GM19043 (cell line): ENCODE measurements around the gene EXT2.

ENCODE experiments used
- ATAC-seq: cut with Tn5 transposase; IDR thresholded peaks from one replicate; pipeline ENCODE4 v1.9.1; 2021; ENCODE audit warnings: low read depth; ENCODE audit not compliant: unreplicated experiment

Gene EXT2

DNA sequence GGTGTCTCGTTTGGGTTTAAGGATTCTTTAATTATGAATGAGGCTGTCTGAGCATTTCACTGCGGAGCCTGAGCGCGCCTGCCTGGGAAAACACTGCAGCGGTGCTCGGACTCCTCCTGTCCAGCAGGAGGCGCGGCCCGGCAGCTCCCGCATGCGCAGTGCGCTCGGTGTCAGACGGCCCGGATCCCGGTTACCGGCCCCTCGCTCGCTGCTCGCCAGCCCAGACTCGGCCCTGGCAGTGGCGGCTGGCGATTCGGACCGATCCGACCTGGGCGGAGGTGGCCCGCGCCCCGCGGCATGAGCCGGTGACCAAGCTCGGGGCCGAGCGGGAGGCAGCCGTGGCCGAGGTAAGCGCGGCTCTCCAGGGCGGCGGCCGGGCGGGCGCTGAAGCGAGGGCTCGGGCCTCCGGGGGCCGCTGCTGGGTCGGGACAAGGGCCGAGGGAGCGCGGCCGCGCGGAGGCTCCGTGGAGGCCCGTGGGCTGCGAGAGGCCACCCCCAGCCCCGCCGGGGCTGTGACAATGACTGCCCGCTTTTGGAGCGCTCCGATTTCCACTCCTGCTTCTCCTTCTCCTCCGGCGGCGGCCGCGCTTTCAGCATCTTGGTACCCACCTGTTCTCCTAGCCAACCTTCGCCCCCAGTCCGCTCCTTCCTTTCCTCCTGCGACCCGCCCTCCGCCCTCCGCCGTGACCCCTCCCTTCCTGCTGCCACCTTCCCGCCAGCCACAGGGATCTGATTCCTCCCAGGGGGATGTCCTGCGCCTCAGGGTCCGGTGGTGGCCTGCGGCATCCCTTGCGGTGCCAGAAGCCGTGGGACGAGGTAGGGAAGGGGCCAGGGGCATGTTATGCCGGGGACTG lies at the start of gene EXT2:
Gene EXT2, plus strand, starts transcription at position 173 of the 854 bp plus-strand sequence. CDS start 12,035 bp downstream, outside the sequence.
- ATAC-seq = peak; percentile 94

DNA sequence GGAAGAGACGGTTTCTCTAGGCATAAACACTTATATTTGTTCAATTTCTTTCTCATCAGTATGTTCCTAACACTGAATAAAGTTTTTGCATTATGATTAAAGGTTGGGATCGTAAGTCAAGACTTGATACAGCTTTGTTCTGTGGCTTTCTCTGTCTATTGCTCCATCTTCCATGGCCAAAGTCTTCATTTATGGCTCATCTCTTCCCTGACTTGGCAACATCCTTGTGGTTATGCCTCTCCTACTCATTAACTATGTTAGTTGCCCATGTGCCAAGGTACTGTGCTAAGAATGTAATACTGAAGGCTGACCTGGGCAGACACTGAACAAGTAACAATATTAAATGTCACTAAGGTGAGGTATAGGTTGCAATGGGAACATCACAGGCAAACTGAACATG lies 49.3 kb upstream of the EXT2 start:
- ATAC-seq = no peak

DNA sequence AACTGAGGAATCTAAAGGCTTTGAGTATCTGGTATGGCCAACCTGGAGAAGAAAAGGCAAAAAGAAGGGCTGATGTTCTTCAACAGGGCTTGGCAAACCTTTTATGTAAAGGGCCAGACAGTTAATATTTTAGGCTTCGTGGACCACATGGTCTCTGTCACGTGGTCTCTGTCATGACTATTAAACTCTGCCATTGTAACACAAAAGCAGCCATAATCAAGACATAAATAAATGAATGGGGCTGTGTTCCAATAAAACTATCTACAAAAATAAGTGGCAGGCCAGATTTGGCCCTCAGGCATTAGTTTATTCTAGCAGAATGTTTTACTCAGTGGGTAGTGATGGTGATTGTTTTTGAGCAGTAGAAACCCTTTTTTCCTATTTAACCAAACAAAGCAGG lies 48.2 kb upstream of the EXT2 start:
- ATAC-seq = no peak

DNA sequence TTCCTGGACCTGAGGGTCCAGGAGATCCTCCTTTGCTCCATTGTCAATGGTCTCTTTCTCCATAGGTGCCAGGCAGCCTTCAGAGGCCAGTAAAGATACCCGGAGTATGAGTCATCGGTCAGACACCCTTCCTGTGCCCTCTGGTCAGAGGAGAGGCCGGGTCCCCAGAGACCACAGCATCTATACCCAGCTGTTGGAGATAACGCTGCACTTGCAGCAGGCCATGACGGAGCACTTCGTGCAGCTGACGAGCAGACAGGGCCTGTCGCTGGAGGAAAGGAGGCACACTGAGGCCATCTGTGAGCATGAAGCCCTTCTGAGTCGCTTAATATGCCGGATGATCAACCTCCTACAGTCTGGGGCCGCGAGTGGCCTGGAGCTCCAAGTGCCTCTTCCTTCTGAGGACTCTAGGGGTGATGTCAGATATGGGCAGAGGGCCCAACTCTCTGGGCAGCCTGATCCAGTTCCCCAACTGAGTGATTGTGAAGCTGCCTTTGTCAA lies 47.5 kb upstream of the EXT2 start, which contains the start of gene ACCSL:
Gene ACCSL, plus strand, starts transcription at position 51 of the 501 bp plus-strand sequence. Its CDS starts 56 bp downstream, at position 107.
- ATAC-seq = no peak

DNA sequence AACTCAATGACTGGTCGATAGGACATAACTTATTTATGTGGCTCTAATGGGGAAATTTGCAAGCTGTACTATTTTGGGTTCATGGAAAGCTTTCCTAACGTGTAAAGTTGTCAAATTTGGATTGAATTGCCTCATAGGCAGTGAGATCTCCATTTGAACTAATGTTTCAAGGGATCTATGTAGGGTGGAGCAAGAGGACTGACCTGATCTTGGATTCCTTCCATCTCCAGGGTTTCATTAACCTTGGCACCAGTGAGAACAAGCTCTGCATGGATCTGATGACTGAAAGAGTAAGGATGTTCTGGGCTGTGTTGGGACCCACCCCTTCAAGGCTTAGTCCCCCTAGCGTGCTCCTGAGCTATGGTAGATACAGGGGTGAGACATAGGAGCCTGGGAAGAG lies 45.6 kb upstream of the EXT2 start:
- ATAC-seq = no peak

DNA sequence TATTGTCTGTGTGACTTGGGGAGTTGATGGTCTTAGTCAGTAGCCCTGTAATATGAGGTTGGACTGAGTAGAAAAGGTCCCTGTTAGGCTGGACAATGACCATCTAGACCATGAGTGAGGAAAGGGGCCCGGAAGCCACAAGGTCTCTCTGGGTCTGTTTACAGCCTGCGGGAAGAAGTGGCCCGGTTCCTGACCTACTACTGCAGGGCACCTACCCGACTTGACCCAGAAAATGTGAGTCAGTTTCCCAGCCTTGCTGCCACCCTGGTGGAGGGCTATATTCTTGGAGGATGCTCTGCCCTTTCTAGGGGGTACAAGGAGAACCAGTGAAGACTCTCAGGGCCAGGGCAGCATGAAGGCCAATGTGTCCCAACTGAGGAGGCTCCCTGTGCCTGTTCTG lies 44.3 kb upstream of the EXT2 start:
- ATAC-seq = no peak

DNA sequence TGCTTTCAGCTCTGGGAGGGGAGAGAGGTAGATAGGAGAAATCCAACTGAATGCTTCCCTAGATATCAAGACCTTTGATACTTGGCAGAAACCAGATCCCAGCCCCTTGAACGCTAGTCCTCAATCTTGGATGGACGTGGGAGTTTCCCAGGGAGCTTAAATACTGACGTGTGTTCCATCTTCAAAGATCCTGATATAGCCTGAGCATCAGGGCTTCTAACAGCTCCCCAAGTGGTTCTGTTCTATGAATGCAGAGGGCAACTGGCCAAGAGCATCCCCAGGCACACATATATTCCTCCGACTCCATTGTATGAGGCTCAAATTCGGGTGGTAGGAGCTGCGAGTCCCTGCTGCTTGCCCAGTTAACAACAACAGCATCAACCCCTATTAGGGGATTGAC lies 38.1 kb upstream of the EXT2 start:
- ATAC-seq = no peak

DNA sequence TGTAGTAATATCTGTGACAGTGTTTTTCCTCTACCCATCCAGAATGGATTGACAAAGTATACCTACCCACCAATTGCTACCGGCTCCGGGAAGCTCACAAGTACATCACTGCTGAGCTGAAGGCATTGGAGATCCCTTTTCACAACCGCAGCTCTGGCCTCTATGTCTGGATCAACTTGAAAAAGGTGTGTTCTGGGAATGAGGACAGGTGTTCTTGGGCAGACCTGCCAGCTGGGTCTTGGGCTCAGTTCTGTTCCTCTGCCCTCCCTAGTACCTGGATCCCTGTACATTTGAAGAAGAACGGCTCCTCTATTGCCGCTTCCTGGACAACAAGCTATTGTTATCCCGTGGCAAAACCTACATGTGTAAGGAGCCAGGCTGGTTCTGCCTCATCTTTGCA lies 37.2 kb upstream of the EXT2 start:
- ATAC-seq = no peak

DNA sequence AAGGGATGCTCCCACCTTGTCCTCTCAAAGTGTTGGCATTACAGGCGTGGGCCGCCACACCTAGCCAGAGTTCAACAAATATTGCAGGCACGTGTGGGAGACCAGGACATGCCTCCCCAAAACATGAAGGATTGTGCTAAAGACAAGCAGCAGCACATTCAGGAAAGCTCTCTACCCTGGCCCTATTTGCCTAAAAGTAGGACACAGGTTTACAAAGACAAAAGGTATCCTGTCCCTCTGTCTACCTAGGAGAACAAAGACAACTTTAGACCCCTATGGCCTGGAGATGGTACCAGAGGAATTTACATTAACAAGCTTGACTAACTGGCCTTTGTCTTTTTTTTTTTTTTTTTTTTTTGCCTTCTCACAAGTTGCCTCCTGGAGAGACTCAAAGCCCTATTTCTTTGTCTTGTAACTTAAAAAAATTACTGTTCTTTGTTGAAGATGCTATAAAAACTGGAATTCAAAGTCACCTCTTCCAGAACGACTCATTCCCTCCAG lies 30.3 kb upstream of the EXT2 start:
- ATAC-seq = no peak

DNA sequence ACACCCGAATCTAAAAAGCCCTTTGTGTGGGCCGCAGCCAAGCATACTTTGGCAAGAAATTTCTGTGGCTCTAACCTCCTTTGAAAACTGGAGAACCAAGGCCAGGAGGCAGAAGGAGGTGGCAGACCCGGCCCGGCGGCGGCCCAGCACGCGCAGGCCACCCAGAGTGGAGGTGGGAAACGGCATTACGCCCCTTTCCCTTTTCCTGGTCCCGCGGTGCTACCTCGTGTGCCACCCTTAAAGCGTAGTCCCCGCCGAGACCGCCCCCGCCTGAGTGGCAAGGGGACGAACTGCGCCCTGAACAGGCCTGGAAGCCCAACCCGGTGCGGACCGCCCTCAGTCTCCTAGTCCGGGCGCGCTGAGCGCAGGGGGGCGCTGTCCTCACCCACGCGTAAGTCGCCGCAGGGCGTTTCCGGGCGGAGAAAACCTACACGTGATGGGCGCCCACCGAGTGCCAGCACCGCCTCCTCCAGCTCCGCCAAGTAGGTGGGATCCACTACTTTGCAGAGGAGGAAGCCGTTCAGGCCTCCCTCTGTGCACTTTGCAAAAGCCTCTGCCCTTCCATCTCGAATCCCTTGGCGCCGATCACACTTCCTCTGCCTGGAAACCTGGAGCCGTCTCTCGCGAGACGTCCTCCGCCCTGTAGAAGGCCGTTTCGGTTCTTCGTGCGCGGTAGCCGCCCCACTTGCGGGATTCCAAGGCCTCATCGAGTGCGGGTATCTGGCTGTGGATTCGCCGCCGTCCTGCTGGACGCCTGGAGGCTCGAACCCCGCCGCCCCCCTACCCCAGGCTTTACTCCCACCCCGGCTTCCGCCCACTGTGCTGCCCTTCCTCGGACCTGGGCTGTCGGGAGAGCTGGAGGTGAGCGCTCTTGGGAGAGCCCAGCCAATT lies 29.4 kb upstream of the EXT2 start, which contains the start of gene ACCS:
Gene ACCS, plus strand, starts transcription at position 430 of the 891 bp plus-strand sequence. CDS start 1,358 bp downstream, outside the sequence.
- peak; percentile 96 for ATAC-seq

DNA sequence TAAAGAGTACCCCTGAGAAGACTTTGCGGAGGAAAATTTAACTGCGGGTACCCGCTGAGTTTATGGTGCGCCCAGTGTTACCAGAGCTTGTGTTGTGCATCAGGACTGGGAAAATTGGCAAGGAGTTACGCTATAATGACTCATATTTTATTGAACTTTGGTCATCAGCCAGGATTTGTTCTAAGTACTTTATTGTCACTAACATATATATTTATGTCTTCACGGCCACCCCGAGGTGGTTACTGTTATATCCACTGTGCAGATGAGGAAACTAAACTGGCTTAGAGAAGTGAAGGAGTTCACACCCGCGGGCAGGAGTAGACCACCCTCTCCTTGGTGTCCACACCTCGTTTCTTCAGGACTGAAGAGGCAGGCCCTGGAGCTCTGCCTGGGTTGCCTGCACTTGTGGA lies 28.7 kb upstream of the EXT2 start:
- ATAC-seq = no peak

DNA sequence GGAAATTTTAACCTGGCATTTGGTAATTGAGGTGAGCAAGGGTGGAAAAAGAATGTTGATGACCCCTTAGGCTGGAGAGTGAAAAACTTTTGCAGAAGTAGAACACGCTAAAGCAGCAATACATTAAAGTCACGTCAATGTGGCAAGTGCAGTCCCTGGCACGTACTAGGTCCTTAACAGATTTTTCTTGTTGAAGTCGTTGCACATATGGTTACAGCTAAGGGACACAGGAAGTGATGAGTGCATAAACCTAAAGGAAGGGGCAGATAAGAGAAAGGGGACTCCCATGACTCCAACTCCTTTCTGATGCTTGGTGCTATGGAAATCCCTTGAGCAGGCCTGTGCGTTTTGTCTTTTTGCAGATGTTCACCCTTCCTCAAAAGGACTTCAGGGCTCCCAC lies 28.2 kb upstream of the EXT2 start:
- ATAC-seq = no peak

DNA sequence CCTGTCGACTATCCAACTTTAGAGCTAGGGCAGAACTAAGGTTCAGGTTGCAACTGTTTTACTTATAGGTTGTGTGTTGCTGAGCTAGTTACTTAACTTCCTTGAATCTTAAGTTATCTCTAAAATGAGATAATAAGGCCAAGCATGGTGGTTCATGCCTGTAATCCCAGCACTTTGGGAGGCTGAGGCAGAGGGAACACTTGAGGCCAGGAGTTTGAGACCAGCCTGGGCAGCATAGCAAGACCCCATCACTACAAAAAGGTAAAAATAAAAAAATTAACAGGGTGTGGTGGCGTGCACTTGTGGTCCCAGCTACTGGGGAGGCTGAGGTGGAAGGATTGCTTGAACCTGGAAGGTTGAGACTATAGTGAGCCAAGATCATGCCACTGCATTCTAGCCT lies 27.3 kb upstream of the EXT2 start:
- ATAC-seq = no peak

DNA sequence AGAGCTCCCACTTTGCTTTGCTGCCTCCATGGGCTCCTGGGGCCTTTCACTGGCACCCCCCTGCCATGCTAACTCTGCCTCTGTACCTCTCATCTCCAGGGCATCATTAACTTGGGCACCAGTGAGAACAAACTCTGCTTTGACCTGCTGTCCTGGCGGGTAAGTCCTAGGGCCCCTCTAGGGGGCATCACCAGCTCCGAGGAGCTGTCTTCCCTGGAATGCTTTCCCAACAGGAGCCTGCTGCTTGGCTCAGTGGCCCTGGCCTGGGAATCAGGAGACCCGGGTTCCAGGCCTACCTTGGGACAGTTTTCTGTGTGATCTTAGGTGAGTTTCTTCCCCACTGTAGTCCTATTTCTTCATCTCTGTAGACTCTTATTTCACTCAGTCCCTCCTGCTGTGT lies 24.3 kb upstream of the EXT2 start:
- ATAC-seq = no peak

DNA sequence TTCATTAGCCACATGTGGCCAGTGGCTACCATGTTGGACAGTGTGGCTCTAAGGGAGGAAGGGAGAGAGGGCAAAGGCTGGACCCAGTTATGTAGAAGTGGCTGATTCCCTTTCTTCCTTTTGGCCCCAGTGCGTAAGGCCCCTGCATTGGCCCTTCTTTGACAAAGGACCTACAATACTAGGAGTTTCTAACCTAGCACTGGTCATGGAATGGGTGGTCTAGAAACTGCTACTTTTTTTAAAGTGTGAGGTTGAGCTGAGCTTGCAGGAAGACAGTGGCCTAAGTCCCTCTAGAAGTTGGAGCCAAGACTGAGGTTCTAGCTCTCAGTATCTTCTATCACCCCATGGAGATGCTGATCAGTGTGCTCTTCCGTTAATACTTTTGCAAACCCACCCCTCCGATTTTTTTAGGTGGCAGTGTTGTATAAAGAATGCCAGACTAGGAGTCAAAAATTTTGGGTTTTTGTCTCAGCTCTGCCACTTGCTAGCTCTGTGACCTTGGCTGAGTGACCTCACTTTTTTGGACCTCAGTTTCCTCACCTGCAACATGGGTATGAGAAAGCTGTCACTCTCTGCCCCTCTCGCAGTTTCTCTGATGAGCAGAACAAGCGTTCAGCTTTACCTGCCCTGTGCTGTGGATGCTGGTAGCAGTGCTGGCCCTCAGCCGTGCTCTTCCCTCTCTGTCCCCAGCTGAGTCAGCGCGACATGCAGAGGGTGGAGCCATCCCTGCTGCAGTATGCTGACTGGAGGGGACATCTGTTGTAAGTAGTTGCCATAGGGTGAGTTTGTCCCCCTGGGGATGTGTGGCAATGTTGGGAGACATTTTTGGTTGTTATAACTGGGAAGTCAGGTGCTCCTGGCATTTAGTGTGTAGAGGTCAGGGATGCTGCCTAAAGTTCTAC lies 22.5 kb upstream of the EXT2 start:
- no peak for ATAC-seq

DNA sequence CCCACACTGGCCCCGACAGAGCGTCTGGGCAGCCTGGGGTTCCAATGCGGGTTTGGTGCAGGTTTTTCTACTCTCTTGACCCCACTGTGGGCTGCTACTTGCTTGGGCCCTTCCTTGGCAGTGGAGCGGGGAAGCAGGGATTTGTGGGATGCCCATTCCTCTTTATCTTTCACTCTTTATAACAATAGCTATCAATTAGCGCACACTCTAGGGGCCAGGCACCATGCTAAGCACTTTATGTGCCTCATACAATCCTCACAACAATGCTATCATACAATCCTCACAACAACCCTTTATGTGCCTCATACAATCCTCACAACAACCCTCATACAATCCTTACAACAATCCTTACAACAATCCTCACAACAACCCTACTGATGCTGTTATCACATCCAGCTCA lies 16.7 kb upstream of the EXT2 start:
- ATAC-seq = no peak

DNA sequence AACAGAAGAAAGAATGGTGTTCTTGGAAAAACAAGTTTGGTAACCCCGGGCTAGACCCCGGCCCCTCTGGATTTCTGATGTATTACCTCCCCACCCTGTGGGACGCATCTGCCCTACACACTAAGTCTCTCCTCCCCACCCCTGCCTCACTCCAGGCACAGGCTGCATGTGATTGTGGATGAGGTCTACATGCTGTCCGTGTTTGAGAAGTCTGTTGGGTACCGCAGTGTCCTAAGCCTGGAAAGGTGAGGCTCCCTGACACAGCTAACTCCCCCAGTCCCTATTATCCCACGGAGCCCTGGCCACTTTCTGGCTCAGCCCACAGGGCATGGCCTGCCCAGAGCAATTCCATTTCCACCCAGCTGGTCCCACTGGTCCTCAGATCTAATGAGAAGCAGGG lies 16.1 kb upstream of the EXT2 start:
- no peak for ATAC-seq

DNA sequence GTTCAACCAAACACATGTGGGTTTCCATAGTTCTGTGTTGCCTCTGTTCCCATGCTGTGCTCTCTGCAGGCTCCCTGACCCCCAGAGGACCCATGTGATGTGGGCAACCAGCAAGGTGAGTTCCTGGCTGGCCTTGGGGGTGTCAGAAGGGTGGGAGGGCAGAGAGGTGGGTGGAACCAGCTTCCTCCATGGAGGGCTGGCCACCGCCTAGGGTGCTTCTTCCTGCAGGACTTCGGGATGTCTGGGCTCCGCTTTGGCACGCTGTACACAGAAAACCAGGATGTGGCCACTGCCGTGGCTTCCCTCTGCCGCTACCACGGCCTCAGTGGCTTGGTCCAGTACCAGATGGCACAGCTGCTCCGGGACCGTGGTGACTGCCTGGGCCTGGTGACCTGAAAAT lies 14.5 kb upstream of the EXT2 start:
- ATAC-seq = no peak

DNA sequence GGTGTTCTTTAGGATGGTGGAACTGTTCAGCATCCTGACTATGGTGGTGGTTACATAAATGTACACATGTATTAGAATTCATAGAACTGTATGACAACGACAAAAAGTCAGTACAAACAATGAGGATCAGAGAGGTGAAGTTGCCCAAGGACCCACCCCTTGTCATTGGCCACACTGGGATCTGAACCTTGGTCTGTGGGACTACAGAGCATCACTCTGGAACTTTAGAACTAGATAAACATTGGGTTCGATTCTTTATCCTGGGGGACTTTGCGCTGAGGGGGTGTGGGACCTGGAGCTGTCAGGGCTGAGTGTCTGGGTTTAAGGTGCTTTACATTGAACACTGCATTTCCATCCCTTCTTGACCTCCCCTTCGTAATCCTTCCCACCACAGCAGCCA lies 12.8 kb upstream of the EXT2 start:
- ATAC-seq = no peak

DNA sequence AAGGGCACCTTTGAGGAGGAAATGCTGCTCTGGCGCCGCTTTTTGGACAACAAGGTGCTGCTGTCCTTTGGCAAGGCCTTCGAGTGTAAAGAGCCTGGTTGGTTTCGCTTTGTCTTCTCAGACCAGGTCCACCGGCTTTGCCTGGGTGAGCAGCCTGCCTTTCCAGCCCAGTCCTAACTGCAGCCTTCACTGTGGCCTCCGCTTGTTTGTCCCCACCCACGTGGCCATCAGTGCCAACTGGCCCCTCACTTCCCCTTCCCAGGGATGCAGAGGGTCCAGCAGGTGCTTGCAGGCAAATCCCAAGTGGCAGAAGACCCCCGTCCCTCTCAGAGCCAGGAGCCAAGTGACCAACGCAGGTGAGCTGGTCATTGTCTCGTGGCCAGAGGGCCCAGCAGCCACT lies 12.0 kb upstream of the EXT2 start:
- ATAC-seq = no peak
